Pancreas (tissue), 10 donors: Measurements from ENCODE around the gene ITK. TPM values are rescaled to one million over a fixed set of nuclear protein-coding genes. Genes with fewer than 3 reads are reported as not detected.
A peak's percentile ranks its signal among the peaks of the same experiment; 100 is the strongest.

Experiments used
- ATAC-seq, 4 donors: fragments of 200-7000 bp; cut with Tn5 transposase; one replicate each; pipeline versions ENCODE4 v1.8.0 to v1.9.1; 2020; ENCODE audit warnings: mild to moderate bottlenecking in 4 of 4, moderate library complexity in 4 of 4
- DNase-seq, 6 donors: peaks; one replicate each; pipeline ENCODE4 v3.0.0-alpha.2; 2020
- FAIRE-seq: peaks from 2 replicates; lab custom pipeline; 2012; peaks lifted over from hg19 to GRCh38; lab: Jason Lieb, UNC
- H3K27ac ChIP-seq, 4 donors: fragments of 200-600 bp; sonication (generic); 1 replicate in 3 of 4; 2 replicates in 1 of 4; pipeline versions ENCODE4 v1.5.0 to v1.8.0; 2020
- H3K27me3 ChIP-seq, 4 donors: fragments of 200-600 bp; one replicate each; pipeline ENCODE4 v1.8.0; 2021
- H3K36me3 ChIP-seq, 3 donors: fragments of 200-600 bp; sonication (generic) in 1 of 3; one replicate each; pipeline versions ENCODE4 v1.5.0 to v1.8.0; 2020 to 2021
- H3K4me1 ChIP-seq, 3 donors: fragments of 200-600 bp; one replicate each; pipeline ENCODE4 v1.8.0; 2021
- H3K4me3 ChIP-seq, 4 donors: fragments of 200-600 bp; sonication (generic) in 2 of 4; one replicate each; pipeline versions ENCODE4 v1.5.0 to v1.8.0; 2020 to 2021
- H3K9me3 ChIP-seq, 4 donors: fragments of 200-600 bp; one replicate each; pipeline ENCODE4 v1.8.0; 2021
- CTCF ChIP-seq, 4 donors: fragments of 200-600 bp; sonication (generic) in 3 of 4; IDR thresholded peaks; one replicate each; pipeline versions ENCODE4 v1.5.0 to v1.8.0; 2021; ENCODE audit warnings: antibody characterized with exemption in 4 of 4
- WGBS, 2 donors: extraction: QIAGEN DNeasy Blood & Tissue Kit; methylation state at CpG; one replicate each; pipeline ENCODE4 v1.1.7; 2013; 5-methylcytosine and 5-hydroxymethylcytosine counted together
- intact Hi-C, 3 donors: fragments of 100-400 bp; cut with DNase I; formaldehyde crosslinking; loops; one replicate each; pipeline versions ENCODE4 v1.11.1 to v1.14.2; 2022
- polyA plus RNA-seq, 2 donors: library from polyadenylated mRNA; stranded (reverse); fragments of 200-250 nt; gene quantifications; one replicate each; pipeline ENCODE4 v1.2.3, GENCODE V29; 2013
- total RNA-seq, 6 donors: library from RNA; stranded (reverse); fragmentation: NEBNext Ultra II Directional in 4 of 6; extraction: Animal tissue kit (Norgen Biotek cat#: 25700) in 4 of 6; gene quantifications; one replicate each; pipeline versions ENCODE4 v1.2.1 to v1.2.4, GENCODE V29; 2021 to 2023
- donor health status: healthy with polysubstance abuse.
- donor health status: DM: no; HTN: no; CAD: no; lungs with moderate emphysema.
- donor health status: DM: no; HTN: no; CAD: no.
- donor health status: control.
- donor health status: control.
- donor health status: Bipolar disorder and iron deficiency.
- donor health status: DM: yes; HTN: yes; CAD: no.
- donor health status: DM: no; HTN: no; CAD: no.
- donor health status: DM: no; HTN: no; CAD: no.
- donor health status: DM: yes; HTN: yes; CAD: no.

Gene ITK
- total and polyA plus RNA-seq, 8 donors: 0.26 to 1.3 (median 0.71) TPM

GRCh38 chr5:157294407-157295091 is 113.9 kb downstream of the ITK start:
- no peak for FAIRE-seq
- intact Hi-C loops: no loop called here
- ATAC-seq: no peak
- no peak for DNase-seq
- TF ChIP-seq CTCF (IDR thresholded peaks at IDR 0.05): no peak
- H3K36me3 ChIP-seq: no peaks in the 10 kb centered on the region
- no peaks in the 10 kb centered on the region for H3K9me3 ChIP-seq
- WGBS, 2 donors: 82 to 83% methylated on average over 7 of the region's 7 CpGs
- no peak overlapping the region for H3K27ac ChIP-seq
- H3K4me3 ChIP-seq: no peak overlapping the region
- H3K4me1 ChIP-seq: peaks cover 0 to 3% (median 3%) of the 10 kb centered on the region in 3 donors
- no peaks in the 10 kb centered on the region for H3K27me3 ChIP-seq

GRCh38 chr5:157295247-157295646 is 114.6 kb downstream of the ITK start:
- ATAC-seq (peak in 2 of 4 donors; percentile 23 to 28), DNase-seq (no peak), FAIRE-seq (no peak)
- 22 to 38% methylated on average over 1 of the region's 1 CpG for WGBS, 2 donors
- H3K4me3 ChIP-seq: no peak overlapping the region
- H3K27me3 ChIP-seq: no peaks in the 10 kb centered on the region
- intact Hi-C loops: no loop called here
- no peaks in the 10 kb centered on the region for H3K36me3 ChIP-seq
- no peak for TF ChIP-seq CTCF (IDR thresholded peaks at IDR 0.05)
- no peak overlapping the region for H3K27ac ChIP-seq
- no peaks in the 10 kb centered on the region for H3K9me3 ChIP-seq
- H3K4me1 ChIP-seq: peaks cover 0 to 3% (median 3%) of the 10 kb centered on the region in 3 donors

- no peaks in the 10 kb centered on the region for H3K9me3 ChIP-seq
- no peaks in the 10 kb centered on the region for H3K36me3 ChIP-seq
- TF ChIP-seq CTCF (IDR thresholded peaks at IDR 0.05): no peak
- intact Hi-C loops: no loop called here
- H3K27ac ChIP-seq: no peak overlapping the region
- ATAC-seq (no peak), DNase-seq (no peak), FAIRE-seq (no peak)
- no peaks in the 10 kb centered on the region for H3K27me3 ChIP-seq
- 85 to 91% methylated on average over 10 of the region's 10 CpGs for WGBS, 2 donors
- no peak overlapping the region for H3K4me3 ChIP-seq
- H3K4me1 ChIP-seq: no peaks in the 10 kb centered on the region
Observed at GRCh38 chr5:157300564-157300963, 119.9 kb downstream of the ITK start.

- no peaks in the 10 kb centered on the region for H3K4me1 ChIP-seq
- no peaks in the 10 kb centered on the region for H3K9me3 ChIP-seq
- no peak for ATAC-seq
- no peak overlapping the region for H3K27ac ChIP-seq
- no peak for TF ChIP-seq CTCF (IDR thresholded peaks at IDR 0.05)
- FAIRE-seq: no peak
- no peaks in the 10 kb centered on the region for H3K36me3 ChIP-seq
- no peak for DNase-seq
- intact Hi-C loops: no loop called here
- H3K27me3 ChIP-seq: no peaks in the 10 kb centered on the region
- no peak overlapping the region for H3K4me3 ChIP-seq
Observed at GRCh38 chr5:157301066-157301465, 120.4 kb downstream of the ITK start.

- H3K27ac ChIP-seq: no peak overlapping the region
- intact Hi-C loops: no loop called here
- no peaks in the 10 kb centered on the region for H3K36me3 ChIP-seq
- H3K9me3 ChIP-seq: no peaks in the 10 kb centered on the region
- ATAC-seq (no peak), DNase-seq (no peak), FAIRE-seq (no peak)
- H3K27me3 ChIP-seq: no peaks in the 10 kb centered on the region
- no peak for TF ChIP-seq CTCF (IDR thresholded peaks at IDR 0.05)
- 88 to 89% methylated on average over 5 of the region's 5 CpGs for WGBS, 2 donors
- no peaks in the 10 kb centered on the region for H3K4me1 ChIP-seq
- H3K4me3 ChIP-seq: no peak overlapping the region
Observed at GRCh38 chr5:157303023-157303422, 122.4 kb downstream of the ITK start.
